Left lung (tissue), 10 donors: ENCODE data around the gene MT4. TPM values are rescaled to one million over a fixed set of nuclear protein-coding genes. Genes with fewer than 3 reads are reported as not detected.
A peak's percentile ranks its signal among the peaks of the same experiment; 100 is the strongest.

Source experiments
- ATAC-seq: fragments of 200-7000 bp; cut with Tn5 transposase; one replicate; pipeline ENCODE4 v1.9.1; 2020; ENCODE audit warnings: moderate library complexity
- DNase-seq, 4 donors: peaks; one replicate each; pipeline ENCODE4 v3.0.0-alpha.2; 2013 to 2020
- H3K27ac ChIP-seq, 2 donors: fragments of 200-600 bp; sonication (generic) in 1 of 2; one replicate each; pipeline versions ENCODE4 v1.5.0 to v1.8.0; 2020 to 2021
- H3K27me3 ChIP-seq, 2 donors: fragments of 200-600 bp; sonication (generic) in 1 of 2; one replicate each; pipeline versions ENCODE4 v1.5.0 to v1.8.0; 2020 to 2021
- H3K36me3 ChIP-seq, 2 donors: fragments of 200-600 bp; sonication (generic) in 1 of 2; one replicate each; pipeline versions ENCODE4 v1.5.0 to v1.8.0; 2020 to 2021
- H3K4me1 ChIP-seq, 2 donors: fragments of 200-600 bp; one replicate each; pipeline ENCODE4 v1.8.0; 2021
- H3K4me3 ChIP-seq, 2 donors: fragments of 200-600 bp; sonication (generic) in 1 of 2; one replicate each; pipeline versions ENCODE4 v1.5.0 to v1.8.0; 2020 to 2021; ENCODE audit warnings: mild to moderate bottlenecking in 1 of 2
- H3K9me3 ChIP-seq, 2 donors: fragments of 200-600 bp; sonication (generic) in 1 of 2; one replicate each; pipeline versions ENCODE4 v1.5.0 to v1.8.0; 2020 to 2021
- intact Hi-C, 2 donors: fragments of 100-400 bp; cut with DNase I; formaldehyde crosslinking; loops; one replicate each; pipeline versions ENCODE4 v1.11.2 to v1.14.2; 2022
- polyA plus RNA-seq, 6 donors: library from polyadenylated mRNA; unstranded; fragments of 120-200 nt; gene quantifications; one replicate each; pipeline ENCODE4 v1.2.1, GENCODE V29; 2013; ENCODE audit not compliant: insufficient read length in 6 of 6
- total RNA-seq, 2 donors: library from RNA; stranded (reverse); fragmentation: NEBNext Ultra II Directional; extraction: Animal tissue kit (Norgen Biotek cat#: 25700); gene quantifications; one replicate each; pipeline ENCODE4 v1.2.1, GENCODE V29; 2021
- TF ChIP-seq, protein P1 (sequence below), 2 donors: fragments of 200-600 bp; sonication (generic) in 1 of 2; IDR thresholded peaks; one replicate each; pipeline versions ENCODE4 v1.5.0 to v1.8.0; 2021; ENCODE audit warnings: antibody characterized with exemption in 2 of 2
- donor health status: DM: no; HTN: yes; CAD: no.
- donor health status: DM: no; HTN: no; CAD: no.

Gene MT4
- total and polyA plus RNA-seq, 8 donors: not detected

DNA sequence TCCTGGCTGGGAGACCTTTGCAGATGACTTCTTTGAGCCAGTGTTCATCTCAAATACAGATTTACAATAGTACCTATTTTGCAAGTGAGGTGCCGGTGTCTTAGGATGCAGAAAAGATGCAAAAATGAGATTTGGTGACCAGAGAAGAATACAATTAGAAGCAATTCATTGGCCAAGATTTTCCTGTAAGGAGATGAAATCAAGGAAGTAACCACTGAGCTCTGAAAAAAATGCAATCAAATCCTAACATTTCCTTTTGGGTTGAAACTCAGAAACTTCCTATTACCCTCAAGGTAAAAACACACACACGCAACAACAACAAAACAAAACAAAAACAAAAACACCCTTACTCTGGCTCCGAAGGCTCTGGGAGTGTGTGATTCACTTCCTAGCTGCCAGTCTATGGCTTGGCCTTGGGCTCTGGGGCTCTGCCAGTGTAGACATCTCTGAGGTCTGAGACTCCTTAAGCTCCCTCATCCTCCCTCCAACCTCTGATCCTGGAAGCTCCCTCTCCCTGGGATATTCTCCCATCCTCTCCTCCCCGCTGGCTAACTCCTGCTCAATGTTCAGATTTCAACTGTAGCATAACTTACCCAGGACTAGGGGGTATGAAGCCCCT is 16.8 kb upstream of the MT4 start:
- no peak for ATAC-seq

DNA sequence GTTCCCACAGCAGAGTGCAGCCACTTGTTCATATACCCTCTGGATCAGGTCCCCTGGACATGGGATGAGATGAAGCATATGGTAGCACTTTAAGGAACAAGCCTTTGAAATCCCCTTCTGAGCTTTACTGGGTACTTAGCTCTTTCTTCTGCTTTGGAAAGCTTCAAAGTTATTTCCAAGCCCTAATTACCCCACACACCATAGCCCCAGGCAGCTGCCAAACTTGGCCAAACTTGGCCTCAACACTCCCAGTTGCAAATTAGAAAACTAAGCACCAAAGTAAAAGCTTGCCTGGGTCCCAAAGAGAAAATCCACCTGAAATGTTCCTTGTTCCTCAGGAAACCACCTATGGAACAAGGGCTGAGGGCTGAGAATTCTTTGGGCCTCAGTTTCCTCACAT is 15.7 kb upstream of the MT4 start:
- Histone ChIP-seq H3K4me3 (no peak overlapping the region), H3K4me1 (peaks cover 0 to 11% of the 10 kb centered on the region in 2 donors), H3K36me3 (no peaks in the 10 kb centered on the region), H3K27ac (no peak overlapping the region), H3K27me3 (no peaks in the 10 kb centered on the region), H3K9me3 (no peaks in the 10 kb centered on the region)
- ATAC-seq (no peak), DNase-seq (no peak)
- intact Hi-C loops: no loop called here
- TF ChIP-seq, protein P1, sequence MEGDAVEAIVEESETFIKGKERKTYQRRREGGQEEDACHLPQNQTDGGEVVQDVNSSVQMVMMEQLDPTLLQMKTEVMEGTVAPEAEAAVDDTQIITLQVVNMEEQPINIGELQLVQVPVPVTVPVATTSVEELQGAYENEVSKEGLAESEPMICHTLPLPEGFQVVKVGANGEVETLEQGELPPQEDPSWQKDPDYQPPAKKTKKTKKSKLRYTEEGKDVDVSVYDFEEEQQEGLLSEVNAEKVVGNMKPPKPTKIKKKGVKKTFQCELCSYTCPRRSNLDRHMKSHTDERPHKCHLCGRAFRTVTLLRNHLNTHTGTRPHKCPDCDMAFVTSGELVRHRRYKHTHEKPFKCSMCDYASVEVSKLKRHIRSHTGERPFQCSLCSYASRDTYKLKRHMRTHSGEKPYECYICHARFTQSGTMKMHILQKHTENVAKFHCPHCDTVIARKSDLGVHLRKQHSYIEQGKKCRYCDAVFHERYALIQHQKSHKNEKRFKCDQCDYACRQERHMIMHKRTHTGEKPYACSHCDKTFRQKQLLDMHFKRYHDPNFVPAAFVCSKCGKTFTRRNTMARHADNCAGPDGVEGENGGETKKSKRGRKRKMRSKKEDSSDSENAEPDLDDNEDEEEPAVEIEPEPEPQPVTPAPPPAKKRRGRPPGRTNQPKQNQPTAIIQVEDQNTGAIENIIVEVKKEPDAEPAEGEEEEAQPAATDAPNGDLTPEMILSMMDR (IDR thresholded peaks at IDR 0.05): no peak

More for the DNA sequence above, 16.8 kb upstream of the MT4 start:
- Histone ChIP-seq H3K4me3 (no peak overlapping the region), H3K27ac (no peak overlapping the region), H3K36me3 (no peaks in the 10 kb centered on the region), H3K4me1 (peaks cover 0 to 11% of the 10 kb centered on the region in 2 donors), H3K9me3 (no peaks in the 10 kb centered on the region), H3K27me3 (no peaks in the 10 kb centered on the region)
- TF ChIP-seq, protein P1 (IDR thresholded peaks at IDR 0.05): no peak
- intact Hi-C loops: no loop called here
- no peak for DNase-seq

DNA sequence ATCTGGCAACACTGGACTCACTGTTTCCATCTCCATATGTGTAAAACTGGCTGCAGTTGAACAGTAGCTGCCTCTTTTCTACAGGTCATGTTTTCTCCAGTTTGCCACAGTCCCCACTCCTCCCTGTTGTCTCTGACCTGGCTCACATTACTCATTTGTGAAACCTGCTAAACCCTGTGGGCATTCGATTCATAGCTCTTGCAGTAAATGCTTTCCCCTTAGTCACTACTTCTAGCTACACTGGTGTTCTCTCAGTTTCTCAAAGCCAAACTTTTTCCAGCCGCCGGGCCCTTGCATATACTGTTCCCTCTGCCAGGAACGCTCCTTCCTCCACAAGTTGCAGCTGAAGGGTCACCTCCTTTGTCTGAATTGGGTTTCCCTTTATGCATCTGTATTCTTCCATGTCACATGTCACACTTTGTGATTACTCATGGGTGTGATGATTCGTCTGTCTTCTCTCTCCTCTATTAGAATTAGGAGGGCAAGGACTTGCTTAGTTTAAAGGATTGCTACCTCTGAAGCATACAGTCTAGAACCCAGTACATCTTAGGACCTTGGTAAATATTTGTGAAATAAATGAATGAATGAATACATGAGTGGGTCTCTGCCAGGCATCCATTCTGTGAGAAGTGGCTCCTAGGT is 15.0 kb upstream of the MT4 start:
- intact Hi-C loops: no loop called here
- no peak overlapping the region for H3K4me3 ChIP-seq
- H3K27me3 ChIP-seq: no peaks in the 10 kb centered on the region
- TF ChIP-seq, protein P1 (IDR thresholded peaks at IDR 0.05): no peak
- DNase-seq (no peak), ATAC-seq (no peak)
- peaks cover 0 to 11% of the 10 kb centered on the region in 2 donors for H3K4me1 ChIP-seq
- H3K36me3 ChIP-seq: no peaks in the 10 kb centered on the region
- no peaks in the 10 kb centered on the region for H3K9me3 ChIP-seq
- H3K27ac ChIP-seq: no peak overlapping the region

DNA sequence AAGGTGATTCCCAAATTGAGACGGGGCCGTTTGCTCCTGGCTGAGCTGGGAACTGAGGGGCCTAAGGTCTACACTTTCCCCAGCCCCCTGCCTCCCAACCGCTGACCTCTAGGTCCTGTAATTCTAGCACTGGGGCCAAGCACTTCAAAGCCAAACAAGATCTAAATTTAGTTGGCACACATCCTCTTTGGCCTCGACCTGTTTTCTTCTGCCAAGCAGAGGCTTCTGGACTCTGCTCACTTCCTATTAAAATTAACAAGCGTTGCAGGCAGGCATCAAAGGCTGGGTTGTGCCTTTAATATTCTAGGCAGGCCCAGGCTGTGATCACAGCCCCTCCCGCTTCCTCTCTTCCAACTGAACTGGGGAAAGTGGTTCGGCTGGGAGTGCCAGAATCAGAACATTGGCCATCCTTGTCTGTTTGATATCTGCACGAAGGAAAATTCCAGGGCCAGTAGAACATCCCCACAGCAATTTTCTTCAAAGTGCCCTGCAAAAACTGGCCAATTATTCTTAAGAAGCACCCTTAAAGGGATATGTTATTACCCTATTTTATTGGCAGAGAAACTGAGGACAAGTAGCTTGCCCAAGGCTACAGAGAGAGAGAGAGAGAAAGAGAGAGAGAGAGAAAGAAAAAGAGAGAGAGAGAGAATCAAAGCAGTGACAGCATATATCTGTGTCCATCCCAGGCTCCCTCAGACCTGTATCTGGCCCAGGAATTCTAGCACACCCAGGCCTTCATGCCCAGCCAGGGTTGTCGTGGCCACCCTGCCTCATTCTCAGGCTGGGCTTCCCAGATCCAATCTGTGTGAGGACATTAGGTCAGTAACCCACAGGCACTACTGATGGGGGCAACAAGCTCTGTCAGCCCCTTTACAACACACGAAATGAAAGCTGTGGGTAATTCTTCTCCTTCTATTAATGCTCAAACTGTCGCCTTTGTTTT is 12.8 kb upstream of the MT4 start:
- Histone ChIP-seq H3K4me3 (no peak overlapping the region), H3K9me3 (no peaks in the 10 kb centered on the region), H3K27ac (no peak overlapping the region), H3K36me3 (no peaks in the 10 kb centered on the region), H3K27me3 (no peaks in the 10 kb centered on the region), H3K4me1 (peaks cover 0 to 11% of the 10 kb centered on the region in 2 donors)
- no peak for ATAC-seq
- TF ChIP-seq, protein P1 (IDR thresholded peaks at IDR 0.05): no peak
- intact Hi-C loops: no loop called here
- DNase-seq: peak in 2 of 4 donors; percentile 7 to 16

DNA sequence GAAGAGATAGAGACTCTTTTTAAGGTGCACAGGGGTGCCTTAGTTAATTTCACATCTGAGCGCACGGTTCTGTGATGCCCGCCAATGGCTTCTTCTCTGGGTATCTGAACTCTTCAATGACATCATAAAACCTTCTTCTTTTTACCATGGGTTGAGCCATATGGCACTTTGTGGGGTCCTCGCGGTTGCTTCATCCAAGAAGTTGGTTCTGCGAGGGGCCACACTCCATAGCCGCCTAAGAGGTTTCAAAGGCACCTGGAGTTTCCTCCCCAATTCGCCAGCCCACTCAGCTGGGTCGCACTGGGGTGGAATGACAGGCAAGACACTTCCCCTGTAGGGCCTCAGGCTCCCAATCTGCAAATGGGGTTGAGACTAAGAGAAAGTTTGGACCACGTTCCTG is 10.4 kb upstream of the MT4 start:
- TF ChIP-seq, protein P1 (IDR thresholded peaks at IDR 0.05): no peak
- no peak for ATAC-seq

More for the DNA sequence above, 10.4 kb upstream of the MT4 start:
- H3K9me3 ChIP-seq: no peaks in the 10 kb centered on the region
- no peak overlapping the region for H3K27ac ChIP-seq
- no peak for DNase-seq
- intact Hi-C loops: no loop called here
- peaks cover 0 to 7% of the 10 kb centered on the region in 2 donors for H3K4me1 ChIP-seq
- no peaks in the 10 kb centered on the region for H3K36me3 ChIP-seq
- H3K4me3 ChIP-seq: no peak overlapping the region
- no peaks in the 10 kb centered on the region for H3K27me3 ChIP-seq
